Activated CD8-positive, alpha-beta memory T cell treated with anti-CD3 and anti-CD28 coated beads, Interleukin-2, amount 50 U/mL, for 24 hours (primary cell): ENCODE measurements around the gene SOWAHD.
"Not testable (repeated sequence)": the region's sequence is repeated elsewhere in the genome, so short reads cannot be mapped to it uniquely, and the experiment has no call there.

Experiments
- DNase-seq: peaks from one replicate; pipeline ENCODE4 v3.0.0-alpha.2; 2020; ENCODE audit errors: extremely low read depth

Gene SOWAHD, protein sequence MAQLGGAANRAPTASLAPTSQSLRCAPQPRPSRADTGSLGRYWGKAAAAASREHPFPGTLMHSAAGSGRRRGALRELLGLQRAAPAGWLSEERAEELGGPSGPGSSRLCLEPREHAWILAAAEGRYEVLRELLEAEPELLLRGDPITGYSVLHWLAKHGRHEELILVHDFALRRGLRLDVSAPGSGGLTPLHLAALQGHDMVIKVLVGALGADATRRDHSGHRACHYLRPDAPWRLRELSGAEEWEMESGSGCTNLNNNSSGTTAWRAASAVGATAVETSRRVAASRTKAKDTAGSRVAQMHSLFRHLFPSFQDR

DNA sequence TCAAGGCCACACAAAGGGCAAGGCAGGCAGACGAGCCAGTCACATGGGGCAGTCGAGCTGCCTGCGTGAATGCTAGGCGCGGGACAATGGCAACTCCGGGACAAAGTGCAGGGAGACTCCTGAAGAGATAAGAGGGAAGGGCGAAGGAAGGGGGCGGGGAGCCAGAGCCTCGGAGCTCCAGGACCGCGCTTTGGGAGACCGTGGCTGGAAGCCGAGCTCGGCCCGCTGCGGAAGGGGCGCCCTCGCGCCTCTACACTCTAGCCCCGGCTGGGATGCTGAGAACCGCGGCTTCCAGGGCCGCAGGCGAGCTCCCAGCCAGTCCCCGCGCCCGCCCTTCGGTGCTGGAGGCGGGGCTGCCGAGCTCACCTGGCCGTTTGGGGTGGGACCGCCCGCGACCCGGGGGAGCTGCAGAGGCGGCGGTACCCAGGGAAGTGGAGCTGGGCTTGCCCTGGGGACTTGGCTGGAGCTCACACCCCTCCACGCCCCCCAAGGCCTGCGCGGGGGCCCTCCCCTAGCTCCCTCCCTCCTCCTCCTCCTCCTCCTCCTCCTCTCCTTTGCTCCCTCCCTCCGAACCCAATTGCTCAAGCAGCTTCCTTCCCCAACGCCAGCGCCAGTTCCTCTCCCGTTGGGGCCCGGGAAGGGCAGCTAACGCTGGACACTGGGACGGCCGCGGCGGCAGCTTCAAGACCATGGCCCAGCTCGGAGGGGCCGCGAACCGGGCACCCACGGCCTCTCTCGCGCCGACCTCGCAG is at the start of gene SOWAHD:
Gene SOWAHD (plus strand): TSS at position 610 of the 752 bp plus-strand sequence. CDS start 80 bp downstream, at position 690.
- DNase-seq: no peak

DNA sequence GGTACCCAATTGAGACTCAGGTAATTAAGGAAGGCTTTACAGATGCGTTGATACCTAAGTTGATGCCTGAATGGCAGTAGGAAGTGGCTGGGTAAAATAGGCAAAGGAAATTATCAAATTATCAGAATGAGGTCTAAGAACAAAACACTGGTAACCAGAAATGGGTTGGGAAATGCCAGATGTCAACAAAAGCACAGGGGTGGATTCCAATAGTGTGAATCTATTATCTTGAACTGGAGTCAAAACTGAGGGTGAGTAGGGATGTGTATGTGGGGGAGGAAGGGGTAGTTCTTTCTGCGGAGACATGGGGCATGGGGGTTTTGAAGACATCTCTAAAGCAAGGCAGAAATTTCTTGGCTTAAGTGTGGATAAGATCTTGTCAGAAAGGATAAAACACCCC is 49.5 kb upstream of the SOWAHD start:
- DNase-seq: no peak

DNA sequence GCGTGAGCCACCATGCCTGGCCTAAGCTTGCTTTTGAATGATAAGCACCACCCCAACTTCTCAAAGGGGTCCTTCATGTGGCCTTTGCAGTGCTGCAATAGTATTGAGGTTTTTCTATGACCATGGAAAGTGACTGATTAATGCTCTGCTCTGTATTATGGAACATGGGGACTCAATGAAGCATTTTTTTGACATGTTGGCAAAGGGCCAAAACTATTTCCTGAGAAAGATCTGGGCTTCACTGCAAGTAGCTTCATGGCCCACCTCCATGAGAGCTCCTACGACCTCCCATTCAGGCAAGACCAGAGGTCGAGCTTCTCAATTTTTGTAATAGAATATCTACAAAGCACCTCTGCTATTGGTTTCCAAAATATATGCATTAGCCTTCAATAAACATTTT is 48.8 kb upstream of the SOWAHD start:
- DNase-seq: no peak

DNA sequence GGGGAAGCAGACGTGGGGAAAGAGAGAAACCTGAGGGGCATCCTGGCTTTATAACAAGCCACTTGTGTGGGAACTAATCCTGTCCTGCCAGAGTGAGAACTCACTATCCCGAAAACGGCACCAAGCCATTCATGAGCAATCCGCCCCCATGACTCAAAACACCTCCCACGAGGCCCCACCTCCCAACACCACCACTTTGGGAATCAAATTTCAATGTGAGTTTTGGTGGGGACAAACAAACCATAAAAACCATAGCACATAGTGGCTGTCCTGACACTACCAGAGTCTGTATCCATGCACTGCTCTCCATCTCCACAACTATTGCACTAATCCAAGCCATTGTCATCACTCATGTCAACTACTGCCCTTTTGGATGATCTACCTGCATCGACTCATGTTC is 36.9 kb upstream of the SOWAHD start:
- no peak for DNase-seq

DNA sequence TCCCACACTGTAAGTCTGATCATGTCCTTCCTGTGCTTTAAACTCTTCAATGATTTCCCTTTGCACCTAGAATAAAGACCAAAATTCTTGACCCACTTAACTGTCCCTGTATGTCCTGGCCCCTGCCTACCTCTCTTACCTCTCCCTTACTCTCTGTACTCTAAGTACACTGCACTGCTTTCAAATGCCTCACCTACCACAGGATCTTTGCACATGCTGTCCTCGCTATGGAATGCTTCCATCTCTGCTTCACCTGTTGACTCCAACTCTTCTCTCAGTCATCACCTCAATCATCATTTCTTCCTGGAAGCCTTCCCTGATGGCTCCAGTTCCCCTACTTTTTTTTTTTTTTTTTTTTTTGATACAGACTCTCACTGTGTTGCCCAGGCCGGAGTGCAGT is 36.5 kb upstream of the SOWAHD start:
- no peak for DNase-seq

DNA sequence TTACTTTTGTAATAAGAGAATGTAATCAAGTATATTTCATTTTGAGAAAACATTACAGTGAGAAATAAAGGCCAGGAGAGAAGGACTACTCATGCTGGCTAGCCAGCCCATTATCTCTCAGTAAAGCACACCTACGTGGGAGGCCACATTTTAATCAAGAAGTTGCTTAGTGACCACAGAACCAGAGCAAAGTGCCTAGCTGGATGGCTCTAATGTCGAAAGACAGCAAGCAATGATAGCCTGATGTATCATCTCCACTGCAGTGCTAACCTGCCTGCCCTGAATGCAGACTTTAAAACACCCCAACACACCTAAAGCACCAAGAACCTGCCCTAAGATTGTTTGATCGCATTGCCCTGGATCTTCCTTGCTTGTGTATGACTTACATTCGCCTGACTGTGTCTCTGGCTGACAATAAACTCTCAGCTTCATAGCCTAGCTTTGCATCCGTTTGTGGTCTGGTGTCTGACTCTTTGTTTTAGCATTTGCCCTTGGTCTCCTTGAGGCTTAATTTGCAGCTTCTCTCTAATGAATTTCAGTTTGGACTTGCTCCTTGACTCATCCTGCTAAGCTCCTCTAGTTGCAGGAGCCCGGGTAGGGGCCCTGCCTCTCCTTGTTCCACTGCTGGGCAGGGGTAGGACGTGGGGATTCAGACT is 31.4 kb upstream of the SOWAHD start:
- no peak for DNase-seq

DNA sequence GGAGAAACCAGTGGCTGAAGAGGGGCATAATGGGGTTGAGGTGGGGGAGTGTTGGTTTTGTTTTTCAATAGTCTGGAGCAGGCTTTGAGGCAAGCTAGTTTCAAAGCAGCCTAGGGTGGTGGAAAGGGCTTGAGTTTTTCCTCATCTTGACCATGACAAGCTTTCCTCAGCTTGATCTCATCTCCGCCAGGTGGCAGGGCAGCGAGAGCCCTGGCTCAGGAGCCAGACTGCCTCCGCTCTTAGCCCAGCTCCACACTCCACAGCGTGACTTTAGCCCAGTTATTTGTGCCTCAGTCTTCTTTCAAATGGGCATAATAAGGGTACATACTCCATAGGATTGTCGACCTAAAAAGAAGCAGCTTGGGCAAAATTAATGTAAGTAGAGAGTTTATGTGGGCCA is 29.9 kb upstream of the SOWAHD start:
- no peak for DNase-seq

DNA sequence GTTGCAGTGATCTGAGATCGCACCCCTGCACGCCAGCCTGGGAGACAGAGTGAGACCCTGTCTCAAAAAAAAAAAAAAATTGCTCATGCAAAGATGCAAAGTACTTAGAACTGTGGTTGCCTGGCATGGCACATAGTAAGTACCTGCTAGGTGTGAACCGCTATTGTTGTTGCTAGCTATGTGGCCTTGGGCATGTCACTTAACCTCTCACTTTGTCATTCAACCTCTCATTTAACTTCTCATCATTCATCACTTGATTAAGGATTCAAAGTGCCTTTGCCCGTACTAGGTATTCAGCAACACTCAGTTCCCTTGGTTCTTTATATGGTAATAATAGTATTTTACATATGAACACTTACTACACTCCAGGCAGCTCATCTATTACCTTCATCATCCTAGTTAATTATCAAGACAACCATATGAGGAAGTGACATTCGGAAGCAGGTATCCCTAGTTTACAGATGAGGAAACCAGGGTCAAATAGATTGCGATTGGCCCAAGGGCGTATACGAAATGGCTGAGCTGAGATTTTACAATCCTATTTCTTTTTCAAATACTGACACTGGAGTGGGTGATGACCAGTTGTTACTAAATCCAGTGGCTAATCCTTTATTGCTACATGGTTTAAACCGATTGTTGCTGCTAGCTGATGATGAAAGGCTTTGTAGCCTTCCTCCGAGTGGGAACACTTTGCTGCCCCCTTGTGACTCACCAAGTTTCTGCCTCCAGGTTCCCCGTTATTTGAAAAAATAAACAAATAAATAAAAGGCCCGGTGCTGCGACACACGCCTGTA is 28.8 kb upstream of the SOWAHD start:
- DNase-seq: peak; percentile 26

DNA sequence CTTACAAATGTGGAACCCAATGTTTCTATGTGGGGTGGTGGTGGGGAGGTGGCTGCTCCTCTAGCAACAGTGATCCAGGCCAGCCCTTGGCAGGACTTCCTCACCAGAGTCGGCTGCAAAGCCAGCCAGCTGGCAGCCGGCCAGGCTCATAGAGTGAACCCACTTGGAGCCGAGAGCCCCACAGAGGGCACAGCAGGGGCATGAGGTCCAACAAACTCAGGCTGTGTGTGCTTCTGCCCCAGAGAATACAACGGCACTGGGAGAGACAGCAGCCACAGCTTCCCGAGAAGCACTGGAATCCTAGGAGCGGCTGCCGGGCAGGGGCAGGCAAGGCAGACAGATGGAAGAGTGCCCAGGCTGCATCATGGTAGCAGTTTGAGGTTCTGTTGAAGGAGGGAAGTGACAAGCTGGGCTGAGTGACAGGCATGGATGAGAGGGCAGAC is 23.5 kb upstream of the SOWAHD start:
- no peak for DNase-seq

DNA sequence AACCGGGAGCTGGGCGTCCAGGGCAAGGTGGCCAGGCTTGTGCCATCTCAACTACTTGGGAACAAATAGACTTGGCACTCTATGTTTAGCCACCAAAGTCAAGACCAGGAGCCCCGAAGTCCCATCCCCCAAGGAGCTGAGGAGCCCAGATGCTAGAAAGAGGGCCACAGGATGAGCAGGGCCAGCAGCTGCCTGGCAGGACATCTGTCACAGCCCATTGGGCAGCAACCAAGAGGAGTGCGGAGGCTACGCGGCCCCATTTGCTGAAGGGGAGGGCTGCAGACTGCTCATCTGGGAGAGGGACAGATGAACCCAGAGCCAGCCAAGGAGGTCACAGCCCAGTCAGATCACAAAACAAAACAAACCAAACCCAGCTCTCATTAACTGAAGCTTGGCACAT is 22.9 kb upstream of the SOWAHD start:
- no peak for DNase-seq

DNA sequence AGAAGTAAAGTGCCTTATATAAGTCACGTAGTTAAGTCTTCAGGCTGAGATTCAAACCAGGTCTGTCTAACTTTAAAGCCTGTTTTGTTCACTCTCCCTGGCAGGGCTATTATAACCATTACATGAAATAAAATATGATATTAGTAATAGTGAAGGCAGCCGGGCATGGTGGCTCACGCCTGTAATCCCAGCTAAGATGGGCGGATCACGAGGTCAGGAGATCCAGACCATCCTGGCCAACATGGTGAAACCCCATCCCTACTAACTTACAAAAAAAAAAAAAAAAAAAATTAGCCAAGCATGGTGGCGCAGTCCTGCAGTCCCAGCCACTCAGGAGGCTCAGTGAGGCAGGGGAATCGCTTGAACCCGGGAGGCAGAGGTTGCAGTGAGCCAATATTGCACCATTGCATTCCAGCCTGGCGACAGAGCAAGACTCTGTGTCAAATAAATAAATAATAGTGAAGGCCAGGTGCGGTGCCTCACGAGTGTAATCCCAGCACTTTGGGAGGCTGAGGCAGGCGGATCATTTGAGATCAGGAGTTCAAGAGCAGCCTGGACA is 22.1 kb upstream of the SOWAHD start:
- no peak for DNase-seq

DNA sequence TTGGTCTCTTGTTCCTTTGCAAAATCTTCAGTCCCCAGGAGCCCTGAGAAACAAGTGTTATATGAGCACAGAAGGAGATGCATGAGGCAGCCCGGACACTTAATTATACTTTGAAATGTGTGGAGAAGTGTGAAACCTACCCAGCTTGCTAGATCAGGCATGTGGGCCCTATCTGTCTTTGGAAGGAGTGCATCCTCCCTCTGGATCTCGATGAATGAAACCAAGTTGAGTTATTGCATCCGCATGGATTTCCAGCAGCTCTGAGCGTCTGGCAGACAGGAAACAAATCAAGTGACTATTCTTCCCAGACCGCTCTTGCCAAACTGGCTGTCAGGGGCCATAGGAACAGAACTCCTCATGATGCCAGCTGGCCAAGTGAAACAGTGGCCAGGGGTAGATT is 19.6 kb upstream of the SOWAHD start:
- no peak for DNase-seq

DNA sequence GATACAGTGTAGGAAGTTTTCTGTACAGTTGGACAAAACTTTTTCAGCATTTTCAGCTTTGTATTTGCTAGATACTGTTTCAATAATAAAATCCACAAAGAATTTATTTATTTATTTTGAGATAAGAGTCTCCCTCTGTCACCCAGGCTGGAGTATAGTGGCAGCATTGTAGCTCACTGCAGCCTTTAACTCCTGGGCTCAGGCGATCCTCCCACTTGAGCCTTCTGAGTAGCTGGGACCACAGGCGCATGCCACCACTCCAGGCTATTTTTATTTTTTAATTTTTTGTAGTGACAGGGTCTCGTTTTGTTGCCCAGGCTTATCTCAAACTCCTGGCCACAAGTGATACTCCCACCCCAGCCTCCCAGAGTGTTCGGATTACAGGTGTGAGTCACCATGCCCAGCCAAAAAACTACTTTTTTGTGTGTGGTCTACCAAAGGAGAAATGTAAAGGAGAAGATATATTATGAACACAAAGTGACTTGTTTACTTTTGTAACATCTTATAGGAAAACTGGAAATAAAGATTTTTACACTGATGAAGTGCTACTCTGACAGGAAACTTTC is 13.0 kb upstream of the SOWAHD start:
- no peak for DNase-seq

DNA sequence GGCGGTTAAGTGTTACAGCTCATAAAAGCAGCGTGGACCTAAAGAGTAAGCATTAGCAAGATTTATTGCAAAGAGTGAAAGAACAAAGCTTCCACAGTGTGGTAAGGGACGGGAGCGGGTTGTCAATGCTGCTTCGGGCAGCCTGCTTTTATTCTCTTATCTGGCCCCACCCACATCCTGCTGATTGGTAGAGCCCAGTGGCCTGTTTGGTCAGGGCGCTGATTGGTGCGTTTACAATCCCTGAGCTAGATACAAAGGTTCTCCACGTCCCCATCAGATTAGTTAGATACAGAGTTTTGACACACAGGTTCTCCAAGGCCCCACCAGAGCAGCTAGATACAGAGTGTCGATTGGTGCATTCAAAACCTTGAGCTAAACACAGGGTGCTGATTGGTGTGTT is 8.3 kb upstream of the SOWAHD start:
- DNase-seq: not testable (repeated sequence)

DNA sequence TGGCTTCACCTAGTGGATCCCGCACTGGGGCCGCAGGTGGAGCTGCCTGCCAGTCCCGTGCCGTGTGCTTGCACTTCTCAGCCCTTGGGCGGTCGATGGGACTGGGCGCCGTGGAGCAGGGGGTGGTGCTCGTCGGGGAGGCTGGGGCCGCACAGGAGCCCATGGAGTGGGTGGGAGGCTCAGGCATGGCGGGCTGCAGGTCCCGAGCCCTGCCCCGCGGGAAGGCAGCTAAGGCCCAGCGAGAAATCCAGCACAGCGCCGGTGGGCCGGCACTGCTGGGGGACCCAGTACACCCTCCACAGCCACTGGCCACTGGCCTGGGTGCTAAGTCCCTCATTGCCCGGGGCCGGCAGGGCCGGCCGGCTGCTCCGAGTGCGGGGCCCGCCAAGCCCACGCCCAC is 7.6 kb upstream of the SOWAHD start:
- not testable (repeated sequence) for DNase-seq

DNA sequence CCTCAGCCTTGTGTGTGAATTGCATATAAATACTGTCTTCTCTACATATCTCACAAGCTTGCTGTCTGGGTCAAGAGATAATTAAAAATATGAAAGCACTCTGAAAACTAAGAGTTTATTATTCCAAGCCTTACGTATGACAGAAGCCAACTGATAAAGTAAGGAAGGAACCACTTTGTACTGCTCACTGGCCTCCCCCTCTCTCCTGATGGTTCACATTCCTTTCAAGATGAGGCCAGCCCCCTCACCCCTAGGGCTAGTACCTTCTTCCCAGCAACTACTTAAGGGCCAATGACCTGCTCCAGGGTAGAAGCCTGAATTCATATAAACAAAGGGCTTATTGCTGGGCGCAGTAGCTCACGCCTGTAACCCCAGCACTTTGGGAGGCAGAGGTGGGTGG is 5.4 kb upstream of the SOWAHD start:
- DNase-seq: no peak

DNA sequence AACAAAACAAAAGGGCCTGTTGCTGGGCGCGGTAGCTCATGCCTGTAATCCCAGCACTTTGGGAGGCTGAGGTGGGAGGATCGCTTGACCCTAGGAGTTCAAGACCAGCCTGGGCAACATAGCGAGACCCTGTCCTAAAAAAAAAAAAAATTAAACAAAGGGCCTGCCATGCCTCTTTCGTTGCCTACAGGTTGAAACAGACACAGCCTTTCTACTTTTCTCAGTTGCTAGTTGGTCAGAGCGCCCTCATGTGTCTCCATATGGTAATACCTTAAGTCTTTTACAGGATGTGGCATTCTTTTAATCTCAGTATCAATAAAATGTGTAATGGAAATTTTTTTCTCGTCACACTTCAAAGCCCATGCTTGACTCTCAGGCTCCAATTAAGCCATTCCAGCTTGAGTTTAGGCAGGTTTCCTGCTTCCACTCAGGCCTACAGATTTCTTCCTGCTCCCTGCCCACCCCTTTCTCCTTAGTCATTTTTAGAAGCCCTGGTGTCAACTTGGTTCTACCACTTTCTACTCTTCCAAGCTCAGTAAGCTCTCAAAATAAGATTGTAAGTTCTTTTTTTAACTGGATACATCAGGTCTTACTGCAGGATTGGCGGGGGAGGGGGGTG is 4.6 kb upstream of the SOWAHD start:
- DNase-seq: no peak

DNA sequence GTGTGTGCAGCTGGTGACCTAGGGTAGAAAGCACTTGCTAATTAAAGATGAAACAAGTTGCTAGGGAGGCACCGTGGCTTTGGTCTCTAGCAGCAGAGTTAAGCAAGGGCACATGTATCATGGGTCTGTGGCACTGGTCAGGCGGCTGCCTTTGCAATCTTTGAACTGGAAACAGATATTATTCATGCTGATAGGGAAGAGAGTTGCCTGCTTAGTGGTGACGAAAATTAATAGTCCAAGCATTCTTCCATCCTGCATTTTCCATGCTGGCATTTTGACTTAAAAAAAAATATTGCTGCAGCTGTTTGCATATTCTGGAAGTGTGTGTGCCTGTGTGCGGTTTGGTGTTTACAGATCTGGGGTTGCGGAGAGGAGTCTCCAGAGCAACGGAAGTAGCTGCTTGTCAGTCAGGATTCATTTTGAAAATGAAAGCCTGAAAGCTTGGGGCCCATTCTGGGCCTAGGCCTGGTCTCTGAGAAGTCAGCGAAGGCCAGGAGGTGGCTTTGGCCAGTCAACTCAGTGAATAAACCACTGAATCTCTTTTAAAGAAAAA is 2.3 kb upstream of the SOWAHD start:
- no peak for DNase-seq

DNA sequence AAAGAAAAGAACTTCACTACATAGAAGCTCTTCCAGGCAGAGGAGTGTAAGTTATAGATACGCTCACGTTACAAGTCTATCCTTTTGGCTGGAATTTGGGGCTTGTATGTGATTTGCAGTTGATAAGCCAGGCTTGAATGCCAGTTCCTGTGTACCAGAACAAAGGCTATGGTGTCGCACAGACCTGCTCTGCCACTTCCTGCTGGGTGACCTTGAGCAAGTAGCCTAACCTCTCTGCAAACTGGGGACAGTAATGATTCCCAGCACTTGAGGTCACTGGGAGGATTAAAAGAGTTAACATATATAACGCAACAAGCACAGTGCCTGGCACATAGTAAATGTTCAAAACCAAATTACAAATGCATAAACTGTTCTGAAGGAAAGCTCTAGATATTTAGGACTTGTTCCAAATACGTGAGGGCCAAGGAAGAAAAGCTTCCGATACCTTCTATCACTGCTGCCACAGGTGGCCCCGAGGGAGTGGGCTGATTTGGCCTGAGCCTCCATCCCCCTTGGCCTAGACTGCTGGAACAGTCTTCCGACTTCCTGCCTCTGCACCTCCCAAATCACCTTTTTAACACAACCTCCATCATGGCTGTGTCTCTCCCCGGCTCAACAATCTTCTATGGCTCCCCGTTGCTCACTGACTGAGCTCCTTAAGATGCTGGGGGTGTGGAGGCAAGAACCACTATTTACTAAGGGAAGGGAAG is 1.3 kb upstream of the SOWAHD start:
- no peak for DNase-seq

DNA sequence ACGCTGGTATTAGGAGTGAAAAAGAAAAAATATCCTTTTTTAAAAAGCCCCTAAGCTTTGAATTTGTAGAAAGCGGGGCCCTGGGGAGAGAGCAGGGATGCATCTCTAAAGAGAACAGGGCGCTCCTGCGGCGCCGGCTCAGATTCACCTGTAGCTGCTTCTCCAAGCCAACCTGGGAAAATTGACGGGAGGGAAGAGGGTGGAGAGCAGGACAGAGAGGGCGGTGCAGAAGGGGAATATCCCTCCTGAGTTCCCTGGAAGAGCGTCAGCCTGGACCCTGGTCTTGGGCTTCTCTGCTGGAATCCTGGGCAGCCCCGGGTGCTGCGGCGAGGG is 776 bp upstream of the SOWAHD start:
- DNase-seq: no peak
